Measurements from ENCODE around the gene SAE1.

SAE1 gene

GRCh38 chr19:47188507-47189033 is 57.9 kb downstream of the SAE1 start:
- no peak for DNase-seq (ENCODE audit: extremely low spot score)
- ChIA-PET POLR2A (interaction anchor here (0.8 kb wide), 1 partner anchor 38 kb away, joined by 3 read pairs; no protein-coding TSS in a partner anchor), CTCF (interaction anchor here (0.9 to 9.5 kb wide), 6 partner anchors 10 to 58 kb away, joined by 3 to 83 read pairs (median 13); no protein-coding TSS in a partner anchor)

DNA sequence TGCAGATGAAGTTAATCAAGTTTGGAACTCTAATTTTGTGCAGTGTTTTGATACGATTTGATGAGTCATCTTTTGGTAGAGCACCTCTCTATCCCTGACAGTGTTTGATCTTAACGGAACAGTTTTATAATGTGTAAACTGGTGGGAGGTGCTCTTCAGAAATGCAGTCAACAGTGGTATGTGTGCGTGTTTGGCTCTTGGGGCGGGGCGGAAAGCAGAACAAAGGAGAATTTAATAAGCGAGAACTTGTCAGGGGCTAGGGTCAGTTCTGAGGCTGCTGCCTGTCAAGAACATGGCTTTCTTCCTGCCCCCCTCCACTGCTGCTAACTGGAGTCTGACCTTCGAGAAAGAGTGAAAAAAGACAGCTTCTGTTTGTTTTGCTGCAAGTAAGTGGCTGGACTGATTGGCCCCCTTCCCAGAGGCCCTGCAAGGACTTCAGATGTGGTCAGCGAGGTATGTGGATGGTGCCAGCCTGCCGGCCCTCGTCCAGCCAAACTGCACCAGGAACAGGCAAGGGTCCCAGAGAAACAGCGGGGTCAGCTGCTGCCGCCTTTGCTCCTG is 59.6 kb downstream of the SAE1 start:
- ChIA-PET CTCF (interaction anchor here (1.1 to 9.5 kb wide), 4 partner anchors 21 to 58 kb away, joined by 5 to 83 read pairs (median 6); no protein-coding TSS in a partner anchor), POLR2A (no interaction called here)
- DNase-seq (ENCODE audit: extremely low spot score) = no peak
- TF ChIP-seq, protein P1, sequence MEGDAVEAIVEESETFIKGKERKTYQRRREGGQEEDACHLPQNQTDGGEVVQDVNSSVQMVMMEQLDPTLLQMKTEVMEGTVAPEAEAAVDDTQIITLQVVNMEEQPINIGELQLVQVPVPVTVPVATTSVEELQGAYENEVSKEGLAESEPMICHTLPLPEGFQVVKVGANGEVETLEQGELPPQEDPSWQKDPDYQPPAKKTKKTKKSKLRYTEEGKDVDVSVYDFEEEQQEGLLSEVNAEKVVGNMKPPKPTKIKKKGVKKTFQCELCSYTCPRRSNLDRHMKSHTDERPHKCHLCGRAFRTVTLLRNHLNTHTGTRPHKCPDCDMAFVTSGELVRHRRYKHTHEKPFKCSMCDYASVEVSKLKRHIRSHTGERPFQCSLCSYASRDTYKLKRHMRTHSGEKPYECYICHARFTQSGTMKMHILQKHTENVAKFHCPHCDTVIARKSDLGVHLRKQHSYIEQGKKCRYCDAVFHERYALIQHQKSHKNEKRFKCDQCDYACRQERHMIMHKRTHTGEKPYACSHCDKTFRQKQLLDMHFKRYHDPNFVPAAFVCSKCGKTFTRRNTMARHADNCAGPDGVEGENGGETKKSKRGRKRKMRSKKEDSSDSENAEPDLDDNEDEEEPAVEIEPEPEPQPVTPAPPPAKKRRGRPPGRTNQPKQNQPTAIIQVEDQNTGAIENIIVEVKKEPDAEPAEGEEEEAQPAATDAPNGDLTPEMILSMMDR (IDR thresholded peaks at IDR 0.05; ENCODE audit: control extremely low read depth, extremely low read depth, low read depth, missing control alignments) = no peak

More at GRCh38 chr19:47188507-47189033, 57.9 kb downstream of the SAE1 start:
- TF ChIP-seq, protein P1 (IDR thresholded peaks at IDR 0.05; ENCODE audit: control extremely low read depth, extremely low read depth, low read depth, missing control alignments) = no peak

DNA sequence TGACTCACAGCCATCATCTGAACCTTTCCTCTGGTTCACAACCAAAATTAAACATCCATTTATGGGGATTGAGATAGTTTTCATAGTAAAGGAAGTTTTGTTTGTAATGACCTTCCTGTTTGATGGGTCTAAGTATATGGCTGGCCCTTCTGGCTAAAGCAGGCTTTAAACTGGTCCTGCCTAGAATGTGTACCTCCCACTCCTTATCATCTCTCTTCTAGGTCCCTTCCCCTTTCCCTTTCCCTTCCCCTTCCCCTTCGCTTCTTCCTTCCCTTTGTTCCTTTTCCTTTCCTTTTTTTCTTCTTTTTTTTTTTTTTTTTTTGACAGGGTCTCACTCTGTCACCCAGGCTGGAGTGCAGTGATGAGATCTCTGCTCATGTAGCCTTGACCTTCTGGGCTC is 64.8 kb downstream of the SAE1 start:
- TF ChIP-seq, protein P1 (IDR thresholded peaks at IDR 0.05; ENCODE audit: control extremely low read depth, extremely low read depth, low read depth, missing control alignments) = no peak
- DNase-seq (ENCODE audit: extremely low spot score) = no peak
- CTCF ChIA-PET = no interaction called here
- POLR2A ChIA-PET = no interaction called here

GRCh38 chr19:47197141-47197540 is 66.5 kb downstream of the SAE1 start:
- CTCF ChIA-PET = interaction anchor here (2.1 to 20.5 kb wide), 4 partner anchors 10 to 72 kb away, joined by 5 to 444 read pairs (median 50); no protein-coding TSS in a partner anchor
- TF ChIP-seq, protein P1 (IDR thresholded peaks at IDR 0.05; ENCODE audit: control extremely low read depth, extremely low read depth, low read depth, missing control alignments) = no peak
- POLR2A ChIA-PET = no interaction called here
- no peak for DNase-seq (ENCODE audit: extremely low spot score)

- CTCF ChIA-PET = interaction anchor here (3.3 to 20.5 kb wide), 3 partner anchors 11 to 48 kb away, joined by 14 to 444 read pairs (median 95); no protein-coding TSS in a partner anchor
- POLR2A ChIA-PET = interaction anchor here (0.6 to 3.3 kb wide), 7 partner anchors 10 to 345 kb away, joined by 4 to 22 read pairs (median 5); no protein-coding TSS in a partner anchor
- DNase-seq (ENCODE audit: extremely low spot score) = no peak
- TF ChIP-seq, protein P1 (IDR thresholded peaks at IDR 0.05; ENCODE audit: control extremely low read depth, extremely low read depth, low read depth, missing control alignments) = no peak
These were observed 69.9 kb downstream of the SAE1 start for GRCh38 chr19:47200530-47200929.

GRCh38 chr19:47203254-47203653 is 72.6 kb downstream of the SAE1 start:
- TF ChIP-seq, protein P1 (IDR thresholded peaks at IDR 0.05; ENCODE audit: control extremely low read depth, extremely low read depth, low read depth, missing control alignments) = no peak
- ChIA-PET POLR2A (interaction anchor here (0.7 to 3.3 kb wide), 2 partner anchors 23 to 123 kb away, joined by 3 to 22 read pairs; no protein-coding TSS in a partner anchor), CTCF (interaction anchor here (8.2 to 20.5 kb wide), 2 partner anchors 9 to 45 kb away, joined by 95 to 444 read pairs; no protein-coding TSS in a partner anchor)

More at GRCh38 chr19:47203254-47203653, 72.6 kb downstream of the SAE1 start:
- no peak for DNase-seq (ENCODE audit: extremely low spot score)
